ENCODE data around the gene LPO. TPM values are rescaled to one million over a fixed set of nuclear protein-coding genes. Genes with fewer than 3 reads are reported as not detected.

LPO gene
- 0.17 and 0.48 TPM in 2 replicates for total RNA-seq

- no peak for TF ChIP-seq CTCF (IDR thresholded peaks at IDR 0.05; ENCODE audit: insufficient read depth, low read length, poor library complexity, severe bottlenecking)
- no peak within 1 kb of the TSS for H3K4me3 ChIP-seq (ENCODE audit: low read depth, low read length)
- no peak for DNase-seq (ENCODE audit: low read depth)
- peaks cover 19% of the 10 kb centered on the region for H3K27me3 ChIP-seq (ENCODE audit: control insufficient read depth, insufficient read depth, low read length)
- no peaks in the 10 kb centered on the region for H3K36me3 ChIP-seq (ENCODE audit: control insufficient read depth, insufficient read depth, low read length)
Observed at GRCh38 chr17:58238147-58238634, at the start of gene LPO. Gene LPO, plus strand, starts transcription at chr17:58238584. Its CDS starts 4,396 bp downstream, at chr17:58242980.

DNA sequence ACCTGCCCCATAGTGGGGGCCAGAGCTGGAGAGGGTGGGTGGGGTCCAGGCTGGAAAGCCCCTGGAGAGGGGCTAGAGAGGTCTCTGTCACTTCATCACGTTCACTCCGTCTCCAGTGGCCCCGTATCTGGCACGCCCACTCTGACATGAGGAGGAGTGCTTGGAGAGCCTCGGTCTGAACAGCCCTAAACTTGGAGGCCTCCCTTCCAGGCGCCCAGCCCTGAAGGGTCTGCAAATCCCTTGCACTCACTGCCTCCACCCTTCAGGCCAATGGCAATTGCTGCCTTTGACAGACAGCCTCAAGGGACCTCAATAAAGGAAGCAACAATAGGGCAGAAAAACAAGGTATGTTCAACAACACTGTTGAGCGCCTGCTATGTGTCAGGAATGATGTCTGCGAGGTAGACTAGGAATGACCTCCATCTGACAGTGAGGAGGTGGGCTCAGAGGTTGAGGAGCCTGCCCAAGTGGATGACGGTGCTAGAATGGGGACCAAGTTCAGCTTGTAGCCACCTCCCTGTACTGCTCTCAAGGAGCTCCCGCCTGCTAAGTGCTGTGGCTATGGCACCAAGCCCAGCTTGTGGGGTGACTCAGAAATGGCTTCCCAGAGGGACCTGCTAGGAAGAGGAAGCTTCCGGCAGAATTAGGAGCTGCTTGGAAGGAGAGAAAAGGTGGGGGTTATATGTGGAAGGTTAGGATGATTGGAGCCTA lies 48.8 kb upstream of the LPO start:
- DNase-seq (ENCODE audit: low read depth): peak; percentile 19
- H3K36me3 ChIP-seq (ENCODE audit: control insufficient read depth, insufficient read depth, low read length): no peaks in the 10 kb centered on the region
- no peak overlapping the region for H3K4me3 ChIP-seq (ENCODE audit: low read depth, low read length)
- peaks cover 14% of the 10 kb centered on the region for H3K27me3 ChIP-seq (ENCODE audit: control insufficient read depth, insufficient read depth, low read length)
- no peak for TF ChIP-seq CTCF (IDR thresholded peaks at IDR 0.05; ENCODE audit: insufficient read depth, low read length, poor library complexity, severe bottlenecking)

- H3K4me3 ChIP-seq (ENCODE audit: low read depth, low read length): no peak overlapping the region
- TF ChIP-seq CTCF (IDR thresholded peaks at IDR 0.05; ENCODE audit: insufficient read depth, low read length, poor library complexity, severe bottlenecking): no peak
- DNase-seq (ENCODE audit: low read depth): no peak
- H3K27me3 ChIP-seq (ENCODE audit: control insufficient read depth, insufficient read depth, low read length): peaks cover 14% of the 10 kb centered on the region
- H3K36me3 ChIP-seq (ENCODE audit: control insufficient read depth, insufficient read depth, low read length): no peaks in the 10 kb centered on the region
Observed at GRCh38 chr17:58191241-58191896, 47.0 kb upstream of the LPO start.

- H3K36me3 ChIP-seq (ENCODE audit: control insufficient read depth, insufficient read depth, low read length): no peaks in the 10 kb centered on the region
- H3K4me3 ChIP-seq (ENCODE audit: low read depth, low read length): no peak within 1 kb of the TSS
- no peak for TF ChIP-seq CTCF (IDR thresholded peaks at IDR 0.05; ENCODE audit: insufficient read depth, low read length, poor library complexity, severe bottlenecking)
- DNase-seq (ENCODE audit: low read depth): no peak
- peaks cover 16% of the 10 kb centered on the region for H3K27me3 ChIP-seq (ENCODE audit: control insufficient read depth, insufficient read depth, low read length)
Observed at GRCh38 chr17:58192612-58193011, 45.8 kb upstream of the LPO start, which contains the start of gene EPX. Gene EPX, plus strand, starts transcription at chr17:58192726. Its CDS starts 121 bp downstream, at chr17:58192847.

- Histone ChIP-seq H3K36me3 (ENCODE audit: control insufficient read depth, insufficient read depth, low read length) (no peaks in the 10 kb centered on the region), H3K4me3 (ENCODE audit: low read depth, low read length) (no peak overlapping the region), H3K27me3 (ENCODE audit: control insufficient read depth, insufficient read depth, low read length) (peaks cover 20% of the 10 kb centered on the region)
- DNase-seq (ENCODE audit: low read depth): no peak
- no peak for TF ChIP-seq CTCF (IDR thresholded peaks at IDR 0.05; ENCODE audit: insufficient read depth, low read length, poor library complexity, severe bottlenecking)
Observed at GRCh38 chr17:58193641-58194255, 44.6 kb upstream of the LPO start.

Measured in kidney epithelial cell (primary cell).